ENCODE measurements around the gene GNB4. TPM values are rescaled to one million over a fixed set of nuclear protein-coding genes. Genes with fewer than 3 reads are reported as not detected.

GNB4 gene
- total and polyA plus RNA-seq, 9 of the 15 experiments (the other 6 are each of a cell fraction or from before 2014, with no cell fraction given): 6.8 to 36.7 (median 21.4) TPM

- TF ChIP-seq PHF8 (IDR thresholded peaks at IDR 0.05; ENCODE audit: borderline replicate concordance, low read length): peak; percentile 82; the same call in 1 of the 2 replicates
- no peak for TF ChIP-seq ID3 (CRISPR knock-in tag; IDR thresholded peaks at IDR 0.05)
- peak; percentile 72; the same call in 1 of the 2 replicates for TF ChIP-seq ID3 (tag; IDR thresholded peaks at IDR 0.05)
- peak; percentile 28; the same call in 1 of the 2 replicates for TF ChIP-seq ZNF583 (CRISPR knock-in tag; IDR thresholded peaks at IDR 0.05)
- peak; percentile 90 for TF ChIP-seq ZNF592 (IDR thresholded peaks at IDR 0.05)
- TF ChIP-seq TEAD1 (CRISPR knock-in tag; IDR thresholded peaks at IDR 0.05): peak in 1 of 2 experiments; percentile 83; a peak in 2 of 4 replicates
- peak; percentile 70; the same call in 1 of the 2 replicates for TF ChIP-seq SIN3B (IDR thresholded peaks at IDR 0.05; ENCODE audit: low read depth)
- TF ChIP-seq BRD4 (IDR thresholded peaks at IDR 0.05): no peak
- no peak for TF ChIP-seq HNRNPK (IDR thresholded peaks at IDR 0.05; ENCODE audit: low read depth, low read length, poor library complexity, severe bottlenecking)
- TF ChIP-seq ATF7 (IDR thresholded peaks at IDR 0.05): peak; percentile 35; the same call in 1 of the 2 replicates
- peak in 1 of 3 experiments; percentile 72; a peak in 2 of 6 replicates for TF ChIP-seq ZBTB11 (CRISPR knock-in tag; IDR thresholded peaks at IDR 0.05)
- TF ChIP-seq THRAP3 (IDR thresholded peaks at IDR 0.05; ENCODE audit: borderline replicate concordance): no peak
- no peak for TF ChIP-seq ESRRA (IDR thresholded peaks at IDR 0.05; ENCODE audit: borderline replicate concordance, low read depth)
- peak; percentile 87 for TF ChIP-seq ZBTB33 (CRISPR knock-in tag; IDR thresholded peaks at IDR 0.05)
Observed at GRCh38 chr3:179451265-179452175, at the start of gene GNB4 (continued).

All from K562 (cell line).